ENCODE measurements around the gene USP47.

- TF ChIP-seq, protein P1, sequence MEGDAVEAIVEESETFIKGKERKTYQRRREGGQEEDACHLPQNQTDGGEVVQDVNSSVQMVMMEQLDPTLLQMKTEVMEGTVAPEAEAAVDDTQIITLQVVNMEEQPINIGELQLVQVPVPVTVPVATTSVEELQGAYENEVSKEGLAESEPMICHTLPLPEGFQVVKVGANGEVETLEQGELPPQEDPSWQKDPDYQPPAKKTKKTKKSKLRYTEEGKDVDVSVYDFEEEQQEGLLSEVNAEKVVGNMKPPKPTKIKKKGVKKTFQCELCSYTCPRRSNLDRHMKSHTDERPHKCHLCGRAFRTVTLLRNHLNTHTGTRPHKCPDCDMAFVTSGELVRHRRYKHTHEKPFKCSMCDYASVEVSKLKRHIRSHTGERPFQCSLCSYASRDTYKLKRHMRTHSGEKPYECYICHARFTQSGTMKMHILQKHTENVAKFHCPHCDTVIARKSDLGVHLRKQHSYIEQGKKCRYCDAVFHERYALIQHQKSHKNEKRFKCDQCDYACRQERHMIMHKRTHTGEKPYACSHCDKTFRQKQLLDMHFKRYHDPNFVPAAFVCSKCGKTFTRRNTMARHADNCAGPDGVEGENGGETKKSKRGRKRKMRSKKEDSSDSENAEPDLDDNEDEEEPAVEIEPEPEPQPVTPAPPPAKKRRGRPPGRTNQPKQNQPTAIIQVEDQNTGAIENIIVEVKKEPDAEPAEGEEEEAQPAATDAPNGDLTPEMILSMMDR (conservative IDR thresholded peaks at IDR 0.05) = no peak
- TF ChIP-seq EZH2 (IDR thresholded peaks at IDR 0.05; ENCODE audit: low read depth) = no peak
Observed at GRCh38 chr11:12007230-12007593, 165.4 kb downstream of the USP47 start.

Measured in PC-9 (cell line).